Measurements from ENCODE around the gene STARD13. TPM values are rescaled to one million over a fixed set of nuclear protein-coding genes. Genes with fewer than 3 reads are reported as not detected.

Gene STARD13
- total RNA-seq, 1 experiment from 2014 or later = 2.1 TPM

DNA sequence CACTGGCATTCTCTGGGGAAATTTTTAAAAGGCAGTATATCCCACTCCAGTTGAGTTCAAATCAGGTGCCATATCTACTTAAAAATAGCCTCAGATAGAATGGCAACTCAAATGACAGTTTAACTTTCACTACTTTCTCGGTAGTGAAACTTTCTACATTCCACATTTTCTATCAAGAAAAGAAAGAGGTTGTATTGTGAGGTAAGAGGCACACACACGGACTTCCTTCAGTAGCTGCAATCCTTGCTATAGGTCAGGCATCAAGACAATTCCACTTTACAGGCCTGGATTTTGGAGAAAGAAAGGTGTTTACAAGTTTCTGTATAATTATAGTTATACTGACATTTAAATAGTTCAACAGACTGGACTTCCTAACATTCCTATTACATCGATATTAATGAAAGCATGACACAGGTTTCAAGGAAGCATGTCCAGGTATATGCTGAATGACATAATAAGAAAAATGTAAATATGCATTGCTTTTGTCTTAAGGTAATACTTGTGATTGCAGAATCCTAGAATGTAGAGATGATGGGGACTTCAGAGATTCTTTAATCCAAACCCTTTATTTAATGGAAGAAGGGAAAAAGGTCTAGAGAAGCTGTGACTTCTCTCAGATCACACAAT, 5.2 kb downstream of the STARD13 start:
- Histone ChIP-seq H2BK15ac (ENCODE audit: low read depth, low read length) (no peak overlapping the region), H4K20me1 (ENCODE audit: control insufficient read depth, insufficient read depth, insufficient read length) (no peaks in the 10 kb centered on the region), H2BK12ac (ENCODE audit: insufficient read length, low read depth, low read length) (no peak overlapping the region), H3T11ph (ENCODE audit: low read length) (no peak overlapping the region), H3K4me2 (ENCODE audit: insufficient read depth, insufficient read length, low read length) (no peak overlapping the region), H3K14ac (ENCODE audit: insufficient read depth, low read length) (no peak overlapping the region), H3K79me1 (ENCODE audit: insufficient read depth, low read depth, low read length, poor library complexity, severe bottlenecking) (no peaks in the 10 kb centered on the region), H3K23me2 (ENCODE audit: insufficient read length, low read depth, low read length, poor library complexity, severe bottlenecking) (peaks cover 2% of the 10 kb centered on the region), H2BK5ac (ENCODE audit: insufficient read length, low read length) (no peak overlapping the region), H3K9ac (ENCODE audit: extremely low read depth, insufficient read length, low read length) (no peak overlapping the region), H3K27ac (ENCODE audit: insufficient read length, low read depth, low read length) (no peak overlapping the region), H3K27me3 (ENCODE audit: insufficient read depth, low read length) (no peaks in the 10 kb centered on the region), H3K23ac (ENCODE audit: insufficient read length, low read depth, low read length) (no peak overlapping the region), H4K8ac (replicated peaks; ENCODE audit: insufficient read length, low read depth, low read length) (no peak overlapping the region), H3K18ac (ENCODE audit: insufficient read length, low read depth, low read length) (no peak overlapping the region), H2AK5ac (ENCODE audit: insufficient read length, low read length) (no peak overlapping the region), H3K9me3 (ENCODE audit: control insufficient read depth, low read depth, low read length) (no peaks in the 10 kb centered on the region), H3K4ac (ENCODE audit: low read depth, low read length) (no peak overlapping the region), H3K56ac (ENCODE audit: insufficient read length, low read depth, low read length) (no peak overlapping the region), H3K4me1 (ENCODE audit: insufficient read depth, low read length) (no peaks in the 10 kb centered on the region; the same call in 1 of the 2 replicates), H2AFZ (ENCODE audit: low read length) (no peak overlapping the region), H3K79me2 (ENCODE audit: insufficient read depth, low read length) (no peaks in the 10 kb centered on the region), H2BK120ac (ENCODE audit: low read depth, low read length, poor library complexity, severe bottlenecking) (no peak overlapping the region), H2BK20ac (ENCODE audit: low read depth, low read length, poor library complexity, severe bottlenecking) (no peak overlapping the region), H4K5ac (ENCODE audit: insufficient read length, low read depth, low read length) (no peak overlapping the region), H4K91ac (ENCODE audit: insufficient read length, low read depth, low read length) (no peak overlapping the region)
- no CpG with 5 or more reads among the region's 3 CpGs for WGBS (ENCODE audit: extremely low coverage, insufficient read length, low lambda C conversion rate)
- Mint-ChIP-seq H3K9me3 (no peaks in the 10 kb centered on the region), H3K27ac (no peak overlapping the region), H3K27me3 (ENCODE audit: low read depth) (no peaks in the 10 kb centered on the region; the same call in 1 of the 2 replicates), H3K4me1 (peaks cover 16 to 28% of the 10 kb centered on the region in 2 experiments), H3K36me3 (ENCODE audit: insufficient read depth in 1 of 3, low read depth in 3 of 3) (no peaks in the 10 kb centered on the region), H3K4me3 (no peak overlapping the region)
- TF ChIP-seq, protein P1, sequence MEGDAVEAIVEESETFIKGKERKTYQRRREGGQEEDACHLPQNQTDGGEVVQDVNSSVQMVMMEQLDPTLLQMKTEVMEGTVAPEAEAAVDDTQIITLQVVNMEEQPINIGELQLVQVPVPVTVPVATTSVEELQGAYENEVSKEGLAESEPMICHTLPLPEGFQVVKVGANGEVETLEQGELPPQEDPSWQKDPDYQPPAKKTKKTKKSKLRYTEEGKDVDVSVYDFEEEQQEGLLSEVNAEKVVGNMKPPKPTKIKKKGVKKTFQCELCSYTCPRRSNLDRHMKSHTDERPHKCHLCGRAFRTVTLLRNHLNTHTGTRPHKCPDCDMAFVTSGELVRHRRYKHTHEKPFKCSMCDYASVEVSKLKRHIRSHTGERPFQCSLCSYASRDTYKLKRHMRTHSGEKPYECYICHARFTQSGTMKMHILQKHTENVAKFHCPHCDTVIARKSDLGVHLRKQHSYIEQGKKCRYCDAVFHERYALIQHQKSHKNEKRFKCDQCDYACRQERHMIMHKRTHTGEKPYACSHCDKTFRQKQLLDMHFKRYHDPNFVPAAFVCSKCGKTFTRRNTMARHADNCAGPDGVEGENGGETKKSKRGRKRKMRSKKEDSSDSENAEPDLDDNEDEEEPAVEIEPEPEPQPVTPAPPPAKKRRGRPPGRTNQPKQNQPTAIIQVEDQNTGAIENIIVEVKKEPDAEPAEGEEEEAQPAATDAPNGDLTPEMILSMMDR (conservative IDR thresholded peaks at IDR 0.05) = no peak
- no peak for DNase-seq

Measured in H9 (cell line).